Sigmoid colon (tissue), 4 donors: Measurements from ENCODE around the gene LBX2.

ENCODE experiments used
- CTCF ChIP-seq, 4 experiments: fragments of 450-650 bp in 3 of 4; fragments of 200-600 bp in 1 of 4; IDR thresholded peaks; one replicate each; pipeline ENCODE4 v1.5.1; 2016 to 2019; ENCODE audit warnings: antibody characterized with exemption in 4 of 4, mild to moderate bottlenecking in 3 of 4, moderate library complexity in 2 of 4
- POLR2AphosphoS5 ChIP-seq, 4 donors: sonication (generic); formaldehyde crosslinking; IDR thresholded peaks; one replicate each; pipeline ENCODE4 v1.6.1; 2017; ENCODE audit warnings: antibody characterized with exemption in 4 of 4

- TF ChIP-seq CTCF (IDR thresholded peaks at IDR 0.05) (no peak), POLR2AphosphoS5 (IDR thresholded peaks at IDR 0.05) (no peak)
Measured at GRCh38 chr2:74496997-74497776, 2.2 kb downstream of the LBX2 start.
